Left lung (tissue), 10 donors: ENCODE results near the gene SNRPN. TPM values are rescaled to one million over a fixed set of nuclear protein-coding genes. Genes with fewer than 3 reads are reported as not detected.

Experiments
- ATAC-seq: fragments of 200-7000 bp; cut with Tn5 transposase; one replicate; pipeline ENCODE4 v1.9.1; 2020; ENCODE audit warnings: moderate library complexity
- DNase-seq, 4 donors: peaks; one replicate each; pipeline ENCODE4 v3.0.0-alpha.2; 2013 to 2020
- H3K27ac ChIP-seq, 2 donors: fragments of 200-600 bp; sonication (generic) in 1 of 2; one replicate each; pipeline versions ENCODE4 v1.5.0 to v1.8.0; 2020 to 2021
- H3K27me3 ChIP-seq, 2 donors: fragments of 200-600 bp; sonication (generic) in 1 of 2; one replicate each; pipeline versions ENCODE4 v1.5.0 to v1.8.0; 2020 to 2021
- H3K36me3 ChIP-seq, 2 donors: fragments of 200-600 bp; sonication (generic) in 1 of 2; one replicate each; pipeline versions ENCODE4 v1.5.0 to v1.8.0; 2020 to 2021
- H3K4me1 ChIP-seq, 2 donors: fragments of 200-600 bp; one replicate each; pipeline ENCODE4 v1.8.0; 2021
- H3K4me3 ChIP-seq, 2 donors: fragments of 200-600 bp; sonication (generic) in 1 of 2; one replicate each; pipeline versions ENCODE4 v1.5.0 to v1.8.0; 2020 to 2021; ENCODE audit warnings: mild to moderate bottlenecking in 1 of 2
- H3K9me3 ChIP-seq, 2 donors: fragments of 200-600 bp; sonication (generic) in 1 of 2; one replicate each; pipeline versions ENCODE4 v1.5.0 to v1.8.0; 2020 to 2021
- intact Hi-C, 2 donors: fragments of 100-400 bp; cut with DNase I; formaldehyde crosslinking; loops; one replicate each; pipeline versions ENCODE4 v1.11.2 to v1.14.2; 2022
- polyA plus RNA-seq, 6 donors: library from polyadenylated mRNA; unstranded; fragments of 120-200 nt; gene quantifications; one replicate each; pipeline ENCODE4 v1.2.1, GENCODE V29; 2013; ENCODE audit not compliant: insufficient read length in 6 of 6
- total RNA-seq, 2 donors: library from RNA; stranded (reverse); fragmentation: NEBNext Ultra II Directional; extraction: Animal tissue kit (Norgen Biotek cat#: 25700); gene quantifications; one replicate each; pipeline ENCODE4 v1.2.1, GENCODE V29; 2021
- TF ChIP-seq, protein P1 (sequence below), 2 donors: fragments of 200-600 bp; sonication (generic) in 1 of 2; IDR thresholded peaks; one replicate each; pipeline versions ENCODE4 v1.5.0 to v1.8.0; 2021; ENCODE audit warnings: antibody characterized with exemption in 2 of 2
- donor health status: DM: no; HTN: yes; CAD: no.
- donor health status: DM: no; HTN: no; CAD: no.

Gene SNRPN
- total and polyA plus RNA-seq, 8 donors: 67.4 to 270 (median 244) TPM

DNA sequence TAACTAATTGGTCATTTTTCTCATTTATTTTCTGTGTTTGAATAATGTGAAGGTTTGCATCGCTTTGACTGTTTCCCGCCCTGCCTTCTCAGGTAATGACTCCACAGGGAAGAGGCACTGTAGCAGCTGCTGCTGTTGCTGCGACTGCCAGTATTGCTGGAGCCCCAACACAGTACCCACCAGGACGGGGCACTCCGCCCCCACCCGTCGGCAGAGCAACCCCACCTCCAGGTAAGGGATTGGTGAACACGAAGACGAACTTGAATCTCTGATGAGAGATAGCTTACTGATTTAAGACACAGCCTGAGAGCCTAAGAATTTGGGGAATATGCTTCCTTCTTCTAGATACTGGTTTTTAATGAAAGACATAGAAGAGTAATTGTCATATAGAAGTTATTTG, 22.9 kb downstream of the SNRPN start:
- no peak for ATAC-seq
- TF ChIP-seq, protein P1, sequence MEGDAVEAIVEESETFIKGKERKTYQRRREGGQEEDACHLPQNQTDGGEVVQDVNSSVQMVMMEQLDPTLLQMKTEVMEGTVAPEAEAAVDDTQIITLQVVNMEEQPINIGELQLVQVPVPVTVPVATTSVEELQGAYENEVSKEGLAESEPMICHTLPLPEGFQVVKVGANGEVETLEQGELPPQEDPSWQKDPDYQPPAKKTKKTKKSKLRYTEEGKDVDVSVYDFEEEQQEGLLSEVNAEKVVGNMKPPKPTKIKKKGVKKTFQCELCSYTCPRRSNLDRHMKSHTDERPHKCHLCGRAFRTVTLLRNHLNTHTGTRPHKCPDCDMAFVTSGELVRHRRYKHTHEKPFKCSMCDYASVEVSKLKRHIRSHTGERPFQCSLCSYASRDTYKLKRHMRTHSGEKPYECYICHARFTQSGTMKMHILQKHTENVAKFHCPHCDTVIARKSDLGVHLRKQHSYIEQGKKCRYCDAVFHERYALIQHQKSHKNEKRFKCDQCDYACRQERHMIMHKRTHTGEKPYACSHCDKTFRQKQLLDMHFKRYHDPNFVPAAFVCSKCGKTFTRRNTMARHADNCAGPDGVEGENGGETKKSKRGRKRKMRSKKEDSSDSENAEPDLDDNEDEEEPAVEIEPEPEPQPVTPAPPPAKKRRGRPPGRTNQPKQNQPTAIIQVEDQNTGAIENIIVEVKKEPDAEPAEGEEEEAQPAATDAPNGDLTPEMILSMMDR (IDR thresholded peaks at IDR 0.05): no peak
- intact Hi-C loops: no loop called here

DNA sequence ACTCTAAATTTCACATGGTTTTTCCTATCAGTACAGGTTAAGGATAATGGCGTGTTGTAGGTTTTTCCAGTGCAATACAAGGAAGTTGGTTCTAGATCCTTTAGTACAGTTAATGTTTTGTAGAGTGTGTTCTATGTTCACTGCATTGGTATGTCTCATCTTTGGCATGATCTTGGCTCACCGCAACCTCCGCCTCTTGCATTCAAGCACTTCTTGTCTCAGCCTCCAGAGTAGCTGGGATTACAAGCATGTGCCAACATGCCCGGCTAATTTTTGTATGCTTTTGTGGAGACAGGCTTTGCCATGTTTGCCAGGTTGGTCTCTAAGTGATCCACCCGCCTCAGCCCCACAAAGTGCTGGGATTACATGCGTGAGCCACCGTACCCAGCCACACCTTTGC, 30.4 kb downstream of the SNRPN start:
- H3K27ac ChIP-seq: no peak overlapping the region
- ATAC-seq: no peak
- no peaks in the 10 kb centered on the region for H3K4me1 ChIP-seq
- peaks cover 0 to 90% of the 10 kb centered on the region in 2 donors for H3K9me3 ChIP-seq
- H3K36me3 ChIP-seq: peaks cover 0 to 77% of the 10 kb centered on the region in 2 donors
- H3K27me3 ChIP-seq: no peaks in the 10 kb centered on the region
- H3K4me3 ChIP-seq: no peak overlapping the region
- intact Hi-C loops: no loop called here
- DNase-seq: no peak
- TF ChIP-seq, protein P1 (IDR thresholded peaks at IDR 0.05): no peak

More for the DNA sequence above, 22.9 kb downstream of the SNRPN start:
- no peaks in the 10 kb centered on the region for H3K4me1 ChIP-seq
- peaks cover 0 to 100% of the 10 kb centered on the region in 2 donors for H3K36me3 ChIP-seq
- H3K27ac ChIP-seq: no peak overlapping the region
- peaks cover 0 to 88% of the 10 kb centered on the region in 2 donors for H3K9me3 ChIP-seq
- no peak overlapping the region for H3K4me3 ChIP-seq
- no peak for DNase-seq
- no peaks in the 10 kb centered on the region for H3K27me3 ChIP-seq

DNA sequence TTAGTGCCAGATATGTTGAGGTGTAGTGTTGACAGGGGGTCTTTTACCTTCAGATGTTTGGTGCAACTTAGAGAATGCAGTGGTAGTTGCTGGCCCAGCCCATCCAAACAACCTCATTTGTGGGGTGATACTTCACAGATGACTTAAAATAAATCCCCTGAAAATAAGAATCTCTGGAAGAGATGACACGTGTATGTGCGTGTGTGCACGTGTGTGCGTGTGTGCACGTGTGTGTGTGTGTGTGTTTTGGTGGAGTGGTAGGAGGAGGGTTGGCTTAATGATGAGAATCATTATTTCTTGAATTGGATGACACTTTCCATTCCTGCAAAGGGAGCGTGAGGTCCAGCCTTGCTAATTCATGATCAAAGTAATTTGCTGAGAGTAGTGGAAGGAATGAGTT, 31.9 kb downstream of the SNRPN start:
- ATAC-seq (no peak), DNase-seq (no peak)
- Histone ChIP-seq H3K4me1 (no peaks in the 10 kb centered on the region), H3K27me3 (no peaks in the 10 kb centered on the region), H3K36me3 (peaks cover 0 to 70% of the 10 kb centered on the region in 2 donors), H3K9me3 (peaks cover 0 to 93% of the 10 kb centered on the region in 2 donors), H3K27ac (no peak overlapping the region), H3K4me3 (no peak overlapping the region)
- intact Hi-C loops: no loop called here
- TF ChIP-seq, protein P1 (IDR thresholded peaks at IDR 0.05): no peak

DNA sequence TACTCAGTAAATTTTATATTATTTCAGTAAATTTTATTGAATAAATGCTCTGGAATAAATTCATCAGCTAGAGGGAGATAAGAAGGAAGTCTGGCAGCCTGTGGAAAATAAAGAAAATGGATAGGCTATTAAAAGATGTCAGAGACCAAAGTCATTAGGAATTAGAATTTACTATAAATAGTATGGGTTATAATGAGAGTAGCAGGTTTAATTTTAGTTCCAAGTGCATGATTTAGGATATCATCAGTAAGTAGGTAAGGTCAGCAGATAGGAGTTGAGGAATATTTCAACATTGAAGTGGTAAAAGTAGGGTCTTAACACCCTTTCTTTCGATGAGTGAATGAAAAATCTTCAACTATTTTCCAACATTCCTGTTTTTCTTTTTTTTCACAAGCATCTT, 64.6 kb downstream of the SNRPN start:
- H3K4me3 ChIP-seq: no peak overlapping the region
- ATAC-seq: no peak
- TF ChIP-seq, protein P1 (IDR thresholded peaks at IDR 0.05): no peak
- DNase-seq: no peak
- intact Hi-C loops: loop anchor here in 1 of 2 donors (10.0 kb wide), 1 partner anchor 55 kb away; no protein-coding TSS in a partner anchor
- H3K27me3 ChIP-seq: no peaks in the 10 kb centered on the region
- no peaks in the 10 kb centered on the region for H3K4me1 ChIP-seq
- no peak overlapping the region for H3K27ac ChIP-seq
- H3K9me3 ChIP-seq: peaks cover 7 to 97% of the 10 kb centered on the region in 2 donors
- H3K36me3 ChIP-seq: peaks cover 0 to 45% of the 10 kb centered on the region in 2 donors

DNA sequence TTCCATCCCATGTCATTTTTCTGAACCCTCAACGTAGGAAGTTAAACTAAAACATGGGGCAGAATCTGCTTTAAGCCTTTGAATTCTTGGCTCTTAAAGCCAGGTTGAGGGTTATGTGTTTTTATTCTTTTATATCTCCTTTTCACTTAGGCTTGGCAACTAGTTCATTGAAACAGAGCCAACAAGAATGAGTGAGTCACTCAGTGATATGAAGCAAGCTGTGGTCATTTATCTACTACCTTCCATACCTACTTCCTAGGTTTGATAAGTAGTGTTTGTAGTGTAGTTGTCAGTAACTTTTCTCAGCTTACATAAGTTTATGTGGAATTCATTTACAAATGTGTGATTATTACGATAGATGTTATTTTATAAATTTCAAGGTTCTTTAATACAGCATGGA, 67.4 kb downstream of the SNRPN start:
- intact Hi-C loops: no loop called here
- H3K9me3 ChIP-seq: peaks cover 7 to 99% of the 10 kb centered on the region in 2 donors

More for the DNA sequence above, 67.4 kb downstream of the SNRPN start:
- H3K4me3 ChIP-seq: no peak overlapping the region
- no peak for ATAC-seq
- no peaks in the 10 kb centered on the region for H3K27me3 ChIP-seq
- H3K36me3 ChIP-seq: peaks cover 0 to 64% of the 10 kb centered on the region in 2 donors
- H3K27ac ChIP-seq: no peak overlapping the region
- TF ChIP-seq, protein P1 (IDR thresholded peaks at IDR 0.05): no peak
- no peaks in the 10 kb centered on the region for H3K4me1 ChIP-seq
- DNase-seq: no peak

Other genes starting within 250 kb of the SNRPN start
- 10 to 100 TPM in 1 of 2 donors, 1 to 10 TPM in 1; 6.6 to 11.5 TPM for gene SNURF, start within 50 bp of the SNRPN start, total RNA-seq
- gene SNURF, start within 50 bp of the SNRPN start, polyA plus RNA-seq: 10 to 100 TPM; 23.7 to 37.2 (median 31.3) TPM